HL-60/S4 treated with phorbol 12-myristate 13-acetate at 8.2 ng/mL for 4 days and 3 days (cell line): ENCODE data around the gene PNMA3.
"Not testable (repeated sequence)": the region's sequence is repeated elsewhere in the genome, so short reads cannot be mapped to it uniquely, and the experiment has no call there.

Experiments used
- in situ Hi-C: fragments of 300-500 bp; cut with MboI; formaldehyde crosslinking; loops from 2 replicates; pipeline ENCODE4 v1.15.0; 2022; ENCODE audit warnings: low sequenced_read_pairs

Gene PNMA3

GRCh38 chrX:153055871-153056749 lies at the start of gene PNMA3:
Gene PNMA3, plus strand, starts transcription at chrX:153056470. Its CDS starts 586 bp downstream, at chrX:153057056.
- in situ Hi-C loops: no loop called here

GRCh38 chrX:153017174-153017573 lies 39.1 kb upstream of the PNMA3 start:
- in situ Hi-C loops: not testable (repeated sequence)

- in situ Hi-C loops: no loop called here
These were observed 37.1 kb upstream of the PNMA3 start for GRCh38 chrX:153019166-153019565.

GRCh38 chrX:153026501-153026900 lies 29.8 kb upstream of the PNMA3 start:
- in situ Hi-C loops: not testable (repeated sequence)

- in situ Hi-C loops: not testable (repeated sequence)
These were observed 27.8 kb upstream of the PNMA3 start for GRCh38 chrX:153028487-153028886.

- in situ Hi-C loops: no loop called here
These were observed 27.1 kb upstream of the PNMA3 start for GRCh38 chrX:153029162-153029561.

GRCh38 chrX:153029875-153030274 lies 26.4 kb upstream of the PNMA3 start:
- in situ Hi-C loops: no loop called here

GRCh38 chrX:153030801-153031200 lies 25.5 kb upstream of the PNMA3 start:
- in situ Hi-C loops: no loop called here

- in situ Hi-C loops: no loop called here
These were observed 23.7 kb upstream of the PNMA3 start for GRCh38 chrX:153032397-153033118.

GRCh38 chrX:153049093-153049492 lies 7.2 kb upstream of the PNMA3 start:
- in situ Hi-C loops: no loop called here

GRCh38 chrX:153052534-153052933 lies 3.7 kb upstream of the PNMA3 start:
- in situ Hi-C loops: no loop called here

GRCh38 chrX:153057281-153057680 lies 1.0 kb downstream of the PNMA3 start:
- in situ Hi-C loops: no loop called here

- in situ Hi-C loops: no loop called here
These were observed 3.2 kb downstream of the PNMA3 start for GRCh38 chrX:153059191-153060094.

- in situ Hi-C loops: no loop called here
These were observed 3.8 kb downstream of the PNMA3 start for GRCh38 chrX:153060095-153060445.

- in situ Hi-C loops: no loop called here
These were observed 5.5 kb downstream of the PNMA3 start for GRCh38 chrX:153061732-153062131.

GRCh38 chrX:153063315-153063714 lies 7.0 kb downstream of the PNMA3 start:
- in situ Hi-C loops: no loop called here

GRCh38 chrX:153064061-153064460 lies 7.8 kb downstream of the PNMA3 start:
- in situ Hi-C loops: no loop called here

GRCh38 chrX:153065389-153065788 lies 9.1 kb downstream of the PNMA3 start:
- in situ Hi-C loops: no loop called here

GRCh38 chrX:153066402-153066801 lies 10.1 kb downstream of the PNMA3 start:
- in situ Hi-C loops: not testable (repeated sequence)

GRCh38 chrX:153071909-153072583 lies 15.8 kb downstream of the PNMA3 start, which contains the start of gene PNMA6A:
Gene PNMA6A, plus strand, starts transcription at chrX:153072454. Its CDS starts 609 bp downstream, at chrX:153073063.
- in situ Hi-C loops: not testable (repeated sequence)
